CD4-positive, alpha-beta T cell treated with Interleukin-6 for 4 hours (primary cell): ENCODE results near the gene PRSS21.
A peak's percentile ranks its signal among the peaks of the same experiment; 100 is the strongest.

ENCODE experiments used
- DNase-seq: peaks from one replicate; pipeline ENCODE4 v3.0.0-alpha.2; 2020; ENCODE audit warnings: mixed read lengths

PRSS21 gene

GRCh38 chr16:2808181-2808580, 8.9 kb upstream of the PRSS21 start:
- DNase-seq = no peak

- DNase-seq = no peak
Observed at GRCh38 chr16:2809149-2809760, 7.8 kb upstream of the PRSS21 start.

GRCh38 chr16:2810651-2811050, 6.4 kb upstream of the PRSS21 start:
- no peak for DNase-seq

GRCh38 chr16:2811703-2812471, 5.2 kb upstream of the PRSS21 start:
- DNase-seq = no peak

DNA sequence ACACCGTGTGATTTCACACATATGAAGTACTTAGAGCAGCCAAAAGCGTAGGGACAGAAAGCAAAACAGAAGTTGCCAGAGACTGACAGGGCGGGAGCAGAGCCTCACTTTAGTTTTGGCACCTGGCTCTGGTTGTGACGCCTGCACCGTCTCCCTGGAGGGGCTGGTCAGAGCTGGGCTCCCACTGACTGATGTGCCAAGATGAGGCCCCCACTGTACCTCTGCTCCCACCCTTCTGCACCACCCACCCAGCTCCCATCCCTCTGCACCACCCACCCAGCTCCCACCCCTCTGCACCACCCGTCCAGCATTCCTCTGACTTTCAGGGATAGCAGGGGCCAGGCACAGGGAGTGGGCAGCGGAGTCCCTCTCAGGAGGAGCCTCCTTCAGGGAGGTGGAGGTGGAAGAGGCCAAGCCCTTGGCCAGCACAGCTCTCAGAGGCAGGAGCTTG, 3.2 kb upstream of the PRSS21 start:
- no peak for DNase-seq

DNA sequence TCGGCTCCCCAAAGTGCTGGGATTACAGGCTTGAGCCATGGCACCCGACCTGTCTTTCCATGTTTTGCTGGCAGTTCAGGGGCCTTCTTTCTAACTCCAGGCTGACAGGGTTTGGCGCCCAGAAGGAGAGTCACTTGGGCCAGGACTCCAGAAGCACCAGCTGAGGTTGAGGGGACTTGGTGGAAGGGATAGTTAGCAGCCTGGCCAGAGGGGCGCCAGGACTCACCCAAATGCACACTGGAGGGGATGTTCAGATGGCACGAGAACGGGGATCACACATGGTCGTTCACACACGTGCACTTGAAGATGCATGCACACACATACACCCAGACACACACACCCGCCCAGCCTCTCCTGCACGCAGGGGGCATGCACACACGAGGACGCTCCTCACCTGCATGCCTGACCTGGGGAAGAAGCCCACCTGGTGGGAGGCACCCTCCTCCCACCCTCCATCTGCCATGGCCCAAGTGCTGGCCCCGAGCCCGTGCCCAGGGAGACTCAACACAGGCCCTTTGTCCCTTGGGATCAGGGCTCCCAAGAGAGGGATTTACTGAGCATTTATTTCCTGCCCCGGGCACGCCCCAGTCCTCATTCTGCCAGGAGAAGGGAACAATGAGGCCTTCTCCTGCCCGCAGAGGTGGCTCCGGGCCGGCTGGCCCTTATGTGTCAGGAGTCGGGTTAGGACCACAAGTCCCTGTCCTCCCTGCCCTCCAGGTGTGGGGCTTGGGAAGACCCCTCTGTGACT, 2.3 kb upstream of the PRSS21 start:
- no peak for DNase-seq

DNA sequence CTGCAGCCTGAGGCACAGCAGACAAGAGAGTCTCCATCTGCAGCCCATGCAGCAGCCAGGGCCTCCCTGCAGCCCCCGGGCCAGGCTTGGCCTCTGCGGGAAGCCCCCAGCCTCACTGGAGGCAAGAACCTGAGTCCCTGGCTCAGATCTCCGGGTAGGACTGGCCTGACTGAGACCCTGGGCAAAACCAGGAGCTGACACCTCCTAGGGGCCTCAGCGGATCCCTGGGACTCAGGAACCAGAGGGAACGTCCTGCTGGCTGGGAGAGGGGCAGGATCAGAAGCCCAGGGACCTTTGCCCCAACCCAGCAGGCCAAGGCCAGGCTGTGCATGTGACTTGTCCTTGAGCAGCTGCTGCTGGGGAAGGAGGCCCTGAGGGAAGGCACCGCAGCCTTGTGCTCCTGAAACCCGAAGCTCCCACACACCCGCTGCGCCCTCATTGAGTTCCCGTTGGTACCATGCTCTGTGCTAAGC, 1.7 kb upstream of the PRSS21 start:
- no peak for DNase-seq

DNA sequence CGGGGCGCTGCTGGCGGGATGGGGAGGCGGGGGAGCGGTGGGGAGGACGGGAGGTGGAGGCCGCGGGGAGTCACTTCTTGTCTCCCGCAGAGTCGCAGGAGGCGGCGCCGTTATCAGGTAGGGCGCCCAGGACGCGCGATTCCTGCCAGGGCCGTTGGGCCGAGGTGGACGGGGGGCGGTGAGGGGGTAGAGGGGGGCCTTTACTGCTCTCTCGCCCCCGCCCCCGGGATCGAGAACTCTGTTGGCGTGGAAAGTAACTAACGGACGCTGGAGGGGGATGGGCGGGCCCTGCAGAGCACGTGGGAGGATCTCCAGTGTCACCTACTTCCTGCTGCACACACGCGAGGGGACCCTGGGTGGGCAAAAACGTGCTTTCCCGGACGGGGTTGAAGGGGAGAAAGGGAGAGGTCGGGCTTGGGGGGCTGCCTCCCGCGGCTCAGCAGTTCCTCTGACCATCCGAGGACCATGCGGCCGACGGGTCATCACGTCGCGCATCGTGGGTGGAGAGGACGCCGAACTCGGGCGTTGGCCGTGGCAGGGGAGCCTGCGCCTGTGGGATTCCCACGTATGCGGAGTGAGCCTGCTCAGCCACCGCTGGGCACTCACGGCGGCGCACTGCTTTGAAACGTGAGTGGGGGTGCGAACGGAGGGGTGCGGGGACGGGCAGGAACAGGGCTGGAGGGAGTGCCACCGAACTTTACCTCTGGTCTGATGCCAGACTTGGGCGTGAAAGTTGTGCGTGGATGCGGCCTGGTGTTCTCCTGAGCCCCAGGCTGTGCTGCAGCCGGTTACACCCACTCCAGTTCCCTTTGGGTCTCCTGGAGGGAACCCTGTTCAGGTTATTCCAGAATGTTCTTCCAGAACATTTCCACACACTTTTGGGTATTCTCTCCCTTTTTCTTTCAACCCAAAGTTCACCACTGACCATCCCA, 569 bp downstream of the PRSS21 start:
- DNase-seq = peak; percentile 26

DNA sequence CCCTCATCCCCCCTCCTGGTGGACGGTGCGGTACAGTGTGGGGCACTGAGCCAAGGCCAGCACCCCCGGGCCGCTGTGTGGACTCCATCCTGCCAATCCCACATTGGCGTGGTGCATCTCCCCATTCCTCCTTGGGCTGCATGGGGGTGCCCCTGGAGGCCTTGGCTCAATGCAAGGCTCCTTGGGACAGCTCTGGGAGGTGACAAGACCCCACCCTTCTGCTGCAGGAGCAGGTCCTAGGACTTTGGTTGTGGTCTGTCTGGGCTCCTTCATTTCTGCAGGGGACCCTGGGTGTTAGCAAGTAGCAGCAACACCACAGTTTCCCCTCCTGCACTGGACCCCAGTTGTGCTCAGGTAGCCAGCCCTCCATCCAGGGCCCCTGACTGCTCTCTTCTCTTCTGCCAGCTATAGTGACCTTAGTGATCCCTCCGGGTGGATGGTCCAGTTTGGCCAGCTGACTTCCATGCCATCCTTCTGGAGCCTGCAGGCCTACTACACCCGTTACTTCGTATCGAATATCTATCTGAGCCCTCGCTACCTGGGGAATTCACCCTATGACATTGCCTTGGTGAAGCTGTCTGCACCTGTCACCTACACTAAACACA, 1.3 kb downstream of the PRSS21 start:
- no peak for DNase-seq

DNA sequence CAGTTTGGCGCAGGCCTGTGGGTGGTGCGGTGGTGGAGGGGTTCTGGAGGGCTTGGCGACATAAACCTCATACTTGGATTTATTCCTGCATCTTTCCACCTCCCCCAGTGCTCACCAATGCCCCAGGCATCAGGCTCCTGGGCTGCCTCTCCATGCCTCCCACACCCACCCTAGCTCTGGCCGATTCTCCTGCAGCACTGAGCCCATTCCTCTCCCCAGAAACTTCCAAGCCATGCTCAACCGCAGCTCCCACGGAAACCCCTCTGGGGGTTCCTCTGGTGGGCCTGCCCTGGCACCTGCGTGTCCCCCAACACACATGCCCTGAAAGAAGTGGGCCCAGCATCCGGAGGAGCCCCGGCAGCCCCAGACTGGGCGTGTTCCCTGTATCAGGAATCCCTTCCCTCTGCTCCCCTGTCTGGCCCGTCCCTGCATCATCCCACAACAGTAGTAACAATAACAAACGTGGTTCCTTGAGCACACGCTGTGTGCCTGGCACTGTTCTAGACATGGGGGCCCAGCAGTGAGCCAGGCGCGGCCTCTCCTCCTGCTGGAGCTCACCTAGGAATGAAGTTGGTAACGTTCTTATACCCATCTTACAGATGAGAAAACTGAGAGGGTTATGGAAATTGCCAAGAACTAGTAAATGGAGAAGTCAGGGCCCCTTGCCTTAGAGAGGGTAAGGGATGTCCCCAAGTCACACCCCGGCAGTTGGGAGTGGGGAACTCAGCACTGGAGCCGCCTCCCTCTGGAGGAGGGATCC, 2.3 kb downstream of the PRSS21 start:
- no peak for DNase-seq

GRCh38 chr16:2819939-2820835, 3.1 kb downstream of the PRSS21 start:
- DNase-seq = no peak

GRCh38 chr16:2820836-2821486, 3.9 kb downstream of the PRSS21 start:
- no peak for DNase-seq

DNA sequence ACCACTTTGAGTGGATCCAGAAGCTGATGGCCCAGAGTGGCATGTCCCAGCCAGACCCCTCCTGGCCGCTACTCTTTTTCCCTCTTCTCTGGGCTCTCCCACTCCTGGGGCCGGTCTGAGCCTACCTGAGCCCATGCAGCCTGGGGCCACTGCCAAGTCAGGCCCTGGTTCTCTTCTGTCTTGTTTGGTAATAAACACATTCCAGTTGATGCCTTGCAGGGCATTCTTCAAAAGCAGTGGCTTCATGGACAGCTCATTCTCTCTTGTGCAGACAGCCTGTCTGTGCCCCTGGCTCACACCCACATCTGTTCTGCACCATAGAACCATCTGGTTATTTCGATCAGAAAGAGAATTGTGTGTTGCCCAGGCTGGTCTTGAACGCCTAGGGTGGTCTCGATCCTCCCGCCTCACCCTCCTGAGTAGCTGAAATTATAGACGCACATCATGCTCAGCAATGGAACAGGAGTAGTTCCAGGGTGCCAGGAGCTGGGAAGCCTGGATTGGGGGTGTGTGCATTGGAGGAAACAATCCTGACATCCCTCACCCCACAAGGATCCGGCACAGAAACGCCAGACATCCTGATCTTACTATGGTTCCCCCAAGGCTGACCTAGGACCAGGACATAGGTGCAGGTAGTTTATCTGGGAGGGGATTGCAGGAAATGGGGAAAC, 4.6 kb downstream of the PRSS21 start:
- DNase-seq = no peak

DNA sequence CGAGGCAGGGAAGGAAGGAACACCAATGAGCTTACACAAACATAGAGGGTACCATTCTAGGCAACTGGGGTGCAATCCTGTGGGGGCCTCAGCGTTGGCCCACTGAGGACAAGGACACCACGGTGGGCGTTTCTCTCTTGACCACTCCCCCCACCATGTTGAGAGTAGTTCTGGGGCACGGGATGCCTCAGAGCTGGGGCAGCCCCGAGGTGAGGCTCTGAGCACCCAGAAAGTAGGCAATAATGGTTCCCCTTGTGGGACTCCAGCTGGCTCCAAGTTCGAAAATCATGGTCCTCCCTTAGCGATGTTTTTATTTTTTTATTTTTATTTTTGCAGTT, 5.1 kb downstream of the PRSS21 start:
- DNase-seq = no peak

GRCh38 chr16:2822496-2822895, 5.5 kb downstream of the PRSS21 start:
- DNase-seq = no peak

DNA sequence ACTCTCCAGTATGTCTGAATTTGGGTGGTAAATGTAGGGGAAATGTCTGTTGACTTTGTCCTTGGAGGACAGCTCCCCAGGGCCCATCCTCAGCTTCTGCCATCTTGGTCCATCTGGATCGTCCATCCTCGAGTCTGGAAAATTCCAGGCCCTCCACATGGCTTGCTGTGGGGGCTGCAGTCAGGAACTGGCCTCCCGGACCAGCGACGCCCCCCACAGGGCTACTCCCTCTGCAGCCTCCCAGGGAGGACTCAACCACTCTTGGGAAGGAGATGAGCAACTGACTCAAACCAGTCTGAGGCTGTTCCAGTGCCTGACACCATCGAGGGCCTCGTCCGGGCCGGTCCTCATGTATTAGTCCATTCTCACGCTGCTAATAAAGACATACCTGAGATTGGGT, 7.6 kb downstream of the PRSS21 start:
- no peak for DNase-seq

GRCh38 chr16:2825049-2825742, 8.2 kb downstream of the PRSS21 start:
- no peak for DNase-seq

- no peak for DNase-seq
Observed at GRCh38 chr16:2825906-2826305, 8.9 kb downstream of the PRSS21 start.
